ENCODE measurements around the gene NUDT22. TPM values are rescaled to one million over a fixed set of nuclear protein-coding genes. Genes with fewer than 3 reads are reported as not detected.

NUDT22 gene
- polyA plus RNA-seq, 2 of the 4 experiments (the other 2 are of a cell fraction), result 21.5 to 33.2 TPM

- no peak for TF ChIP-seq USF2 (IDR thresholded peaks at IDR 0.05)
- no peak for TF ChIP-seq HOXB13 (CRISPR knock-in tag; IDR thresholded peaks at IDR 0.05; ENCODE audit: low read depth)
- no peak for TF ChIP-seq CEBPB (IDR thresholded peaks at IDR 0.05)
These were observed 21.0 kb downstream of the NUDT22 start, which contains the start of gene PPP1R14B (continued) for GRCh38 chr11:64246871-64247728.

GRCh38 chr11:64247729-64248531 is 21.9 kb downstream of the NUDT22 start:
- no peak for DNase-seq (ENCODE audit: low read depth in 1 of 2, low spot score in 1 of 2)
- CTCF ChIA-PET, result interaction anchor here (1.4 to 12.2 kb wide), 5 partner anchors 8 to 107 kb away, joined by 4 to 220 read pairs (median 12); partner anchors contain the start of genes CATSPERZ and ESRRA
- POLR2A ChIA-PET, result interaction anchor here (0.6 to 6.0 kb wide), 5 partner anchors 9 to 62 kb away, joined by 3 to 53 read pairs (median 5); partner anchors contain the start of genes NUDT22, STIP1 and TRPT1
- no peak for TF ChIP-seq NPAS2 (CRISPR knock-in tag; IDR thresholded peaks at IDR 0.05; ENCODE audit: borderline replicate concordance)
- TF ChIP-seq RFX5 (IDR thresholded peaks at IDR 0.05), result no peak
- TF ChIP-seq HDAC2 (IDR thresholded peaks at IDR 0.05), result no peak
- no peak for TF ChIP-seq ELK1 (IDR thresholded peaks at IDR 0.05; ENCODE audit: low read depth, low read length)
- TF ChIP-seq HOXB13 (CRISPR knock-in tag; IDR thresholded peaks at IDR 0.05; ENCODE audit: low read depth), result no peak
- no peak for TF ChIP-seq FOSL2 (IDR thresholded peaks at IDR 0.05)
- no peak for TF ChIP-seq FOSL2 (CRISPR knock-in tag; IDR thresholded peaks at IDR 0.05)
- TF ChIP-seq MYC (IDR thresholded peaks at IDR 0.05; ENCODE audit: borderline replicate concordance, low read length), result no peak
- TF ChIP-seq CBX8 (IDR thresholded peaks at IDR 0.05), result no peak
- no peak for TF ChIP-seq MAZ (IDR thresholded peaks at IDR 0.05; ENCODE audit: borderline replicate concordance, low read depth, low read length)
- TF ChIP-seq, protein P1, sequence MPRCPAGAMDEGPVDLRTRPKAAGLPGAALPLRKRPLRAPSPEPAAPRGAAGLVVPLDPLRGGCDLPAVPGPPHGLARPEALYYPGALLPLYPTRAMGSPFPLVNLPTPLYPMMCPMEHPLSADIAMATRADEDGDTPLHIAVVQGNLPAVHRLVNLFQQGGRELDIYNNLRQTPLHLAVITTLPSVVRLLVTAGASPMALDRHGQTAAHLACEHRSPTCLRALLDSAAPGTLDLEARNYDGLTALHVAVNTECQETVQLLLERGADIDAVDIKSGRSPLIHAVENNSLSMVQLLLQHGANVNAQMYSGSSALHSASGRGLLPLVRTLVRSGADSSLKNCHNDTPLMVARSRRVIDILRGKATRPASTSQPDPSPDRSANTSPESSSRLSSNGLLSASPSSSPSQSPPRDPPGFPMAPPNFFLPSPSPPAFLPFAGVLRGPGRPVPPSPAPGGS (IDR thresholded peaks at IDR 0.05), result no peak
- TF ChIP-seq EP300 (IDR thresholded peaks at IDR 0.05), result no peak
- no peak for TF ChIP-seq CTCF (IDR thresholded peaks at IDR 0.05)
- TF ChIP-seq HOXB5 (CRISPR knock-in tag; IDR thresholded peaks at IDR 0.05), result no peak
- no peak for TF ChIP-seq RCOR1 (IDR thresholded peaks at IDR 0.05; ENCODE audit: low read depth, low read length)
- no peak for TF ChIP-seq KDM5A (IDR thresholded peaks at IDR 0.05)
- TF ChIP-seq EHF (CRISPR knock-in tag; IDR thresholded peaks at IDR 0.05), result no peak
- TF ChIP-seq, protein P2, sequence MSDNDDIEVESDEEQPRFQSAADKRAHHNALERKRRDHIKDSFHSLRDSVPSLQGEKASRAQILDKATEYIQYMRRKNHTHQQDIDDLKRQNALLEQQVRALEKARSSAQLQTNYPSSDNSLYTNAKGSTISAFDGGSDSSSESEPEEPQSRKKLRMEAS (IDR thresholded peaks at IDR 0.05), result no peak
- 56% methylated on average over 29 of the region's 31 CpGs for WGBS (ENCODE audit: missing lambda C conversion rate)
- Histone ChIP-seq H3K9me3 (no peaks in the 10 kb centered on the region), H3K4me2 (peak overlapping the region; percentile 100), H3K4me3 (peak overlapping the region; percentile 84), H3K27ac (peak overlapping the region; percentile 99 to 100), H3K4me1 (peaks cover 44% of the 10 kb centered on the region)
- ATAC-seq, result no peak
- FAIRE-seq, result no peak
